HEK293 (cell line): ENCODE data around the gene NAE1.
A peak's percentile ranks its signal among the peaks of the same experiment; 100 is the strongest.

ENCODE experiments used
- ATF2 ChIP-seq: fragments of 450-650 bp; formaldehyde crosslinking; IDR thresholded peaks from 2 replicates; pipeline ENCODE4 v1.5.1; 2016; ENCODE audit warnings: missing biosample characterization, missing genetic modification characterization, low read depth
- ELK4 ChIP-seq: IDR thresholded peaks from 2 replicates; pipeline ENCODE4 v1.6.1; 2011; ENCODE audit warnings: mild to moderate bottlenecking, low read depth, low read length, borderline replicate concordance
- GFI1B ChIP-seq: fragments of 450-650 bp; formaldehyde crosslinking; IDR thresholded peaks from 2 replicates; pipeline ENCODE4 v1.5.1; 2016; ENCODE audit warnings: missing biosample characterization, missing genetic modification characterization
- KLF1 ChIP-seq: fragments of 450-650 bp; formaldehyde crosslinking; IDR thresholded peaks from 2 replicates; pipeline ENCODE4 v1.5.1; 2016; ENCODE audit warnings: missing biosample characterization, missing genetic modification characterization
- KLF10 ChIP-seq: fragments of 450-650 bp; IDR thresholded peaks from 2 replicates; pipeline ENCODE4 v1.5.1; 2018; ENCODE audit warnings: missing biosample characterization, mild to moderate bottlenecking, missing genetic modification characterization
- MZF1 ChIP-seq: fragments of 450-650 bp; formaldehyde crosslinking; IDR thresholded peaks from 2 replicates; pipeline ENCODE4 v1.5.1; 2017; ENCODE audit warnings: missing biosample characterization, missing genetic modification characterization, borderline replicate concordance
- SCRT1 ChIP-seq: fragments of 450-650 bp; formaldehyde crosslinking; IDR thresholded peaks from 2 replicates; pipeline ENCODE4 v1.5.1; 2016; ENCODE audit warnings: missing biosample characterization, missing genetic modification characterization, borderline replicate concordance
- SETDB1 ChIP-seq: IDR thresholded peaks from one replicate; pipeline ENCODE4 v1.6.1; 2017; ENCODE audit warnings: mild to moderate bottlenecking, low read length, moderate library complexity, mixed read lengths; ENCODE audit not compliant: insufficient read length
- ZBTB7A ChIP-seq: fragments of 450-650 bp; formaldehyde crosslinking; IDR thresholded peaks from 2 replicates; pipeline ENCODE4 v1.5.1; 2016; ENCODE audit warnings: low read depth, missing biosample characterization, missing genetic modification characterization
- ZFP3 ChIP-seq: fragments of 450-650 bp; formaldehyde crosslinking; IDR thresholded peaks from 2 replicates; pipeline ENCODE4 v1.5.1; 2016; ENCODE audit warnings: low read depth, missing biosample characterization, missing genetic modification characterization
- ZNF146 ChIP-seq: fragments of 450-650 bp; formaldehyde crosslinking; IDR thresholded peaks from 2 replicates; pipeline ENCODE4 v1.5.1; 2016; ENCODE audit warnings: missing biosample characterization, missing genetic modification characterization
- ZNF211 ChIP-seq: fragments of 450-650 bp; formaldehyde crosslinking; IDR thresholded peaks from 2 replicates; pipeline ENCODE4 v1.5.1; 2016; ENCODE audit warnings: low read depth, missing biosample characterization, missing genetic modification characterization
- ZNF223 ChIP-seq: fragments of 450-650 bp; formaldehyde crosslinking; IDR thresholded peaks from 2 replicates; pipeline ENCODE4 v1.5.1; 2016; ENCODE audit warnings: missing biosample characterization, missing genetic modification characterization
- ZNF24 ChIP-seq: fragments of 450-650 bp; formaldehyde crosslinking; IDR thresholded peaks from 2 replicates; pipeline ENCODE4 v1.5.1; 2016; ENCODE audit warnings: missing biosample characterization, missing genetic modification characterization
- ZNF274 ChIP-seq, 2 experiments: fragments of 200-500 bp in 1 of 2; fragments of 450-650 bp in 1 of 2; sonication (Bioruptor generic) in 1 of 2; formaldehyde crosslinking in 1 of 2; IDR thresholded peaks; 2 replicates each; pipeline versions ENCODE4 v1.5.1 to v1.6.1; 2014 to 2016; ENCODE audit warnings: borderline replicate concordance in 1 of 2, inconsistent platforms in 1 of 2, low read length in 1 of 2, missing biosample characterization in 1 of 2, missing genetic modification characterization in 1 of 2
- ZNF48 ChIP-seq: fragments of 450-650 bp; formaldehyde crosslinking; IDR thresholded peaks from 2 replicates; pipeline ENCODE4 v1.5.1; 2016; ENCODE audit warnings: missing biosample characterization, missing genetic modification characterization
- ZNF501 ChIP-seq: fragments of 450-650 bp; formaldehyde crosslinking; IDR thresholded peaks from 2 replicates; pipeline ENCODE4 v1.5.1; 2016; ENCODE audit warnings: missing biosample characterization, missing genetic modification characterization
- ZNF513 ChIP-seq: fragments of 450-650 bp; IDR thresholded peaks from 2 replicates; pipeline ENCODE4 v1.5.1; 2018; ENCODE audit warnings: missing biosample characterization, missing genetic modification characterization
- ZNF518A ChIP-seq: fragments of 450-650 bp; formaldehyde crosslinking; conservative IDR thresholded peaks from 2 replicates; pipeline ENCODE4 v1.5.1; 2016; ENCODE audit warnings: low read depth, missing biosample characterization, missing genetic modification characterization
- ZNF830 ChIP-seq: fragments of 450-650 bp; IDR thresholded peaks from 2 replicates; pipeline ENCODE4 v1.5.0; 2018; ENCODE audit warnings: missing biosample characterization, missing genetic modification characterization, low read depth, mild to moderate bottlenecking, moderate library complexity
- ZSCAN23 ChIP-seq: fragments of 450-650 bp; formaldehyde crosslinking; IDR thresholded peaks from 2 replicates; pipeline ENCODE4 v1.5.1; 2016; ENCODE audit warnings: missing biosample characterization, missing genetic modification characterization
- ZSCAN30 ChIP-seq: fragments of 450-650 bp; IDR thresholded peaks from 2 replicates; pipeline ENCODE4 v1.5.1; 2018; ENCODE audit warnings: missing biosample characterization, mild to moderate bottlenecking, missing genetic modification characterization, moderate library complexity
- TF ChIP-seq, protein P1 (sequence below): fragments of 450-650 bp; IDR thresholded peaks from 2 replicates; pipeline ENCODE4 v1.5.1; 2018; ENCODE audit warnings: missing biosample characterization, mild to moderate bottlenecking, missing genetic modification characterization

Gene NAE1

GRCh38 chr16:66830422-66831404, at the start of gene NAE1 (continued):
- TF ChIP-seq ATF2 (tag by site-specific recombination) (no peak), KLF1 (tag by site-specific recombination) (0 out of 2 replicates have a peak, but pooled peaks have one; percentile 11), ZNF223 (no peak), ZSCAN30 (peak; percentile 11), ZNF830 (tag by site-specific recombination) (no peak), ZNF501 (tag by site-specific recombination) (no peak), ZFP3 (tag by site-specific recombination) (0 out of 2 replicates have a peak, but pooled peaks have one; percentile 8), SETDB1 (no peak), MZF1 (tag by site-specific recombination) (no peak), ELK4 (no peak), ZNF513 (tag by site-specific recombination) (peak; percentile 3; the same call in 1 of the 2 replicates), ZNF518A (tag by site-specific recombination) (no peak), ZNF274 (IDR thresholded peaks at IDR 0.05; ENCODE audit: low read length) (no peak), ZNF274 (tag by site-specific recombination; IDR thresholded peaks at IDR 0.05; ENCODE audit: borderline replicate concordance) (no peak), ZNF211 (tag by site-specific recombination) (no peak), ZSCAN23 (tag by site-specific recombination) (no peak), ZBTB7A (tag by site-specific recombination) (no peak), KLF10 (tag by site-specific recombination) (0 out of 2 replicates have a peak, but pooled peaks have one; percentile 57), ZNF48 (tag by site-specific recombination) (no peak), ZNF24 (tag by site-specific recombination) (peak; percentile 45; the same call in 1 of the 2 replicates), GFI1B (tag by site-specific recombination) (no peak), SCRT1 (tag by site-specific recombination) (no peak), ZNF146 (tag by site-specific recombination) (no peak; the same call in 1 of the 2 replicates)
- TF ChIP-seq, protein P1, sequence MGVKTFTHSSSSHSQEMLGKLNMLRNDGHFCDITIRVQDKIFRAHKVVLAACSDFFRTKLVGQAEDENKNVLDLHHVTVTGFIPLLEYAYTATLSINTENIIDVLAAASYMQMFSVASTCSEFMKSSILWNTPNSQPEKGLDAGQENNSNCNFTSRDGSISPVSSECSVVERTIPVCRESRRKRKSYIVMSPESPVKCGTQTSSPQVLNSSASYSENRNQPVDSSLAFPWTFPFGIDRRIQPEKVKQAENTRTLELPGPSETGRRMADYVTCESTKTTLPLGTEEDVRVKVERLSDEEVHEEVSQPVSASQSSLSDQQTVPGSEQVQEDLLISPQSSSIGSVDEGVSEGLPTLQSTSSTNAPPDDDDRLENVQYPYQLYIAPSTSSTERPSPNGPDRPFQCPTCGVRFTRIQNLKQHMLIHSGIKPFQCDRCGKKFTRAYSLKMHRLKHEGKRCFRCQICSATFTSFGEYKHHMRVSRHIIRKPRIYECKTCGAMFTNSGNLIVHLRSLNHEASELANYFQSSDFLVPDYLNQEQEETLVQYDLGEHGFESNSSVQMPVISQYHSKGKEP (tag by site-specific recombination): peak; percentile 28; the same call in 1 of the 2 replicates
